Pulmonary artery endothelial cell (primary cell): Measurements from ENCODE around the gene FEV. TPM values are rescaled to one million over a fixed set of nuclear protein-coding genes. Genes with fewer than 3 reads are reported as not detected.

Source experiments
- DNase-seq: peaks from one replicate; pipeline ENCODE4 v3.0.0-alpha.2; 2011; ENCODE audit warnings: low read depth, low spot score
- total RNA-seq: library from RNA; depleted of rRNA; stranded (reverse); fragments of >200 nt; gene quantifications from 2 replicates; pipeline ENCODE4 v1.2.3, GENCODE V29; 2014

Gene FEV
- total RNA-seq, 1 donor from 2014 or later, result not detected

GRCh38 chr2:219017201-219017931, 32.4 kb upstream of the FEV start:
- no peak for DNase-seq

GRCh38 chr2:219016721-219017120, 31.7 kb upstream of the FEV start:
- no peak for DNase-seq

GRCh38 chr2:219010873-219011272, 25.9 kb upstream of the FEV start:
- no peak for DNase-seq

GRCh38 chr2:219010162-219010756, 25.3 kb upstream of the FEV start:
- no peak for DNase-seq

- DNase-seq, result no peak
Observed at GRCh38 chr2:219009294-219009693, 24.3 kb upstream of the FEV start.

- no peak for DNase-seq
Observed at GRCh38 chr2:219003979-219004378, 19.0 kb upstream of the FEV start.

GRCh38 chr2:219003267-219003634, 18.3 kb upstream of the FEV start:
- DNase-seq, result no peak

- no peak for DNase-seq
Observed at GRCh38 chr2:219002395-219003266, 17.6 kb upstream of the FEV start.

GRCh38 chr2:219001577-219002394, 16.8 kb upstream of the FEV start:
- no peak for DNase-seq

- DNase-seq, result no peak
Observed at GRCh38 chr2:219001100-219001576, 16.2 kb upstream of the FEV start.

- DNase-seq, result no peak
Observed at GRCh38 chr2:219000569-219000960, 15.6 kb upstream of the FEV start.

GRCh38 chr2:218999881-219000568, 15.0 kb upstream of the FEV start:
- no peak for DNase-seq

- no peak for DNase-seq
Observed at GRCh38 chr2:218999021-218999880, 14.3 kb upstream of the FEV start.

GRCh38 chr2:218998414-218999002, 13.5 kb upstream of the FEV start:
- no peak for DNase-seq

GRCh38 chr2:218997731-218998130, 12.7 kb upstream of the FEV start:
- no peak for DNase-seq

- no peak for DNase-seq
Observed at GRCh38 chr2:218996937-218997336, 12.0 kb upstream of the FEV start.

GRCh38 chr2:218995972-218996711, 11.2 kb upstream of the FEV start:
- no peak for DNase-seq

- DNase-seq, result no peak
Observed at GRCh38 chr2:218995561-218995960, 10.6 kb upstream of the FEV start.
